ENCODE data around the gene GUK1.

Gene GUK1

DNA sequence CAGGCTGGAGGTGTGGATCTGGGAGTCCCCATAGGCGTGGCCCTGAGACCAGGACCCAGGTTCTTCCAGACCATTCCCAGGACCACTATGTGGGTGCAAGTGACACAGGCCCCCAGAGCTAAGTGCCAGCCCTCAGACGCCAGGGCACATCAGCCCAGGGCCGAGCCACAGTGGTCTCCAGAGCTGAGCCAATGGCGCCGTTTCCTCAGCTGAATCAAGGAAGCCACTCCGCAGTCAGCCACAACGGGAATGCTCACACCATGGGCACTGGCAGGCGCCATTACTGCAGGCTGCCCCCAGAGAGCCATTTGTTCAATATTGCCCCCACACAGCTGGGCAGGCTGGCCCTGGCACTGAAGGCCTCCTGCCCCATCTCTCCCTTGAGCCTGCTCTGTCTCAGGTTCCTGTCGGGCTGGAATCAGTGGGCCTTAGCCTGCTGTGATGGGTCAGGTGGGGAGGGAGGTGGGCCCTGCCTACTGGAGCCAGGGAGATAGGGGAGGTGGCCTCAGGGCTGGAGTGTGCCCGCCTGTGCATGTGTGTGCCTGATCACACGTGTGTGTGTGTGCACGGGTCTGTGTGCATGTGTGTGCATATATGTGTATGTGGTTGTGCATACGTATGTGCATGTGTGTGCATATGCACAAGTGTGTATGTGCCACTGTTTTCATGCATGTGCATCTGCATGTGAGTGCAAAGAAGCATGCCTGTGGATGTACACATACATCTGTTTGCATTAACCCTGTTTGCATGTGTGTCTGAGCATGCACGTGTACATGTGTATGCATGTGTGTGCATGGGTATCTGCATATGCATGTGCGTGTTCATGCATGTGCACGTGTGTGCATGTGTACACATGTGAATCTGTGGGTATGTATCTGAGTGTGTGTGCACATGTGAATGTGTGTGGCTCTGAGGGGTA lies 15.8 kb downstream of the GUK1 start:
- TF ChIP-seq SUZ12 (IDR thresholded peaks at IDR 0.05; ENCODE audit: extremely low read depth, insufficient read depth, insufficient read length), result no peak
- no peak for TF ChIP-seq YY1 (IDR thresholded peaks at IDR 0.05; ENCODE audit: insufficient read depth, insufficient read length)
- no peak for TF ChIP-seq ZNF274 (IDR thresholded peaks at IDR 0.05; ENCODE audit: low read depth, low read length)
- Histone ChIP-seq H3K9me3 (ENCODE audit: insufficient read depth, low read length) (no peaks in the 10 kb centered on the region), H3K4me1 (ENCODE audit: insufficient read depth, insufficient read length) (peaks cover 20% of the 10 kb centered on the region)

DNA sequence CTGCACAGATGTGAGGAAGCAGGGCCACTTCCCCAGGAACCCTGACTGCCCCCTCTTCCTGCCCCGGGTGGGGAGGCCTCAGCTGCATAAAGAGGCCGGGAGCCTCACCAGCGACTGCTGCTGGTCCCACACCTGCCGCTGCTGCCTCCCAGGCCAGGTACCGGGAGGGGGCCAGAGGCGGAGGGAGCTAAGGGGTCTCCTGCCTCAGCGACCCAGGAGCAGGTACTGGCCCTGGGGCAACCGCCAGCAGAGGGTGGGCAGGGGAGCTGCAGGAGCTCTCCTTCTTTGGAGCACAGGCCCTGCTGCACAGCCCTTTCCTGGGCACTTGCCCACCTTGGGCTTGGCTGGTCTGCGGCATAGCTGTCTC lies 16.4 kb downstream of the GUK1 start:
- no peak for DNase-seq (ENCODE audit: low read depth, low spot score)
- Histone ChIP-seq H3K9ac (ENCODE audit: insufficient read length, low read depth) (no peak overlapping the region), H3K27me3 (ENCODE audit: insufficient read depth, insufficient read length) (no peaks in the 10 kb centered on the region), H3K4me1 (ENCODE audit: insufficient read depth, insufficient read length) (peaks cover 14% of the 10 kb centered on the region), H3K36me3 (ENCODE audit: insufficient read depth, insufficient read length, low read length) (peaks cover 4% of the 10 kb centered on the region), H3K4me3 (ENCODE audit: insufficient read length, low read depth) (no peak overlapping the region), H3K9me3 (ENCODE audit: insufficient read depth, low read length) (no peaks in the 10 kb centered on the region)
- no peak for TF ChIP-seq SUZ12 (IDR thresholded peaks at IDR 0.05; ENCODE audit: extremely low read depth, insufficient read depth, insufficient read length)
- no peak for TF ChIP-seq ZNF274 (IDR thresholded peaks at IDR 0.05; ENCODE audit: low read depth, low read length)
- TF ChIP-seq YY1 (IDR thresholded peaks at IDR 0.05; ENCODE audit: insufficient read depth, insufficient read length), result no peak

More for the DNA sequence above, 15.8 kb downstream of the GUK1 start:
- no peak overlapping the region for H3K4me3 ChIP-seq (ENCODE audit: insufficient read length, low read depth)
- H3K9ac ChIP-seq (ENCODE audit: insufficient read length, low read depth), result peak overlapping the region; percentile 13
- no peaks in the 10 kb centered on the region for H3K27me3 ChIP-seq (ENCODE audit: insufficient read depth, insufficient read length)
- DNase-seq (ENCODE audit: low read depth, low spot score), result no peak
- peaks cover 7% of the 10 kb centered on the region for H3K36me3 ChIP-seq (ENCODE audit: insufficient read depth, insufficient read length, low read length)

DNA sequence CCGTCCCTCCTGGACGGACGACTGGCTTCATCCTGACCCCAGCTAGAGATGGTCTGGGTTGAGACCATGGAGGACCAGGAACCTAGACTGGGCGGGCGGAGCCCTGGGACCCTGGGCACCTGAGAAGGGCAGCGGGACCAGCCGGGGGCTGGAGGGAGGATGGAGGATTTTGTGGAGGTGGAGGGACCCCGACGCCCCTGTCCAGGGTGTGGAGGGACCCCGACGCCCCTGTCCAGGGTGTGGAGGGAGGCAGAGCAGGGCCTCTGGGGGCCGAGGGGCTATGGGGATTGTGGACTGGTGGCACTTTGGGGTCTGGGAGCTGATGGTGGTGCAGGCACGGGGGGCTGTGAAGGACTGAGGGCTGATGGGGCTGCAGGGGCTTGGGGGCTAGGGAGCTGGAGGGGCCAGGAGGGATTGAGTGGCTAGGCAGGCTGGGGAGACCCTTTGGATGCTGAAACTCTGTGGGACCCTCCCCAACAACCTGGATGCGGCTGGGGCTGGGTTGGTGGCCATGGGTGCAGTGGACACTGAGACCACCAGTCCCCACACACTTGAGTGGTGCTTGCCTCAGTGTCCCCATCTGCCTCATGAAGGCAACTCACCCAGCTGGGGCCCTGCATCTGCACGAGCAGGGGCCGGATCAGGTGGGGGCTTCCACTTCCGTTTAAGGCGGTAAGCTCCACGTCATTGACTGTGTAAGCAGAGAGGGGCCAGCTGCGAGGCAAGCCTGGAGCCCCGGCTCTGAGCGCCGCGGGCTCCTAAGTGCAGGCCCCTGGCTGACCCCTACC lies 17.1 kb downstream of the GUK1 start:
- no peak overlapping the region for H3K9ac ChIP-seq (ENCODE audit: insufficient read length, low read depth)
- peaks cover 18% of the 10 kb centered on the region for H3K4me1 ChIP-seq (ENCODE audit: insufficient read depth, insufficient read length)
- DNase-seq (ENCODE audit: low read depth, low spot score), result no peak

DNA sequence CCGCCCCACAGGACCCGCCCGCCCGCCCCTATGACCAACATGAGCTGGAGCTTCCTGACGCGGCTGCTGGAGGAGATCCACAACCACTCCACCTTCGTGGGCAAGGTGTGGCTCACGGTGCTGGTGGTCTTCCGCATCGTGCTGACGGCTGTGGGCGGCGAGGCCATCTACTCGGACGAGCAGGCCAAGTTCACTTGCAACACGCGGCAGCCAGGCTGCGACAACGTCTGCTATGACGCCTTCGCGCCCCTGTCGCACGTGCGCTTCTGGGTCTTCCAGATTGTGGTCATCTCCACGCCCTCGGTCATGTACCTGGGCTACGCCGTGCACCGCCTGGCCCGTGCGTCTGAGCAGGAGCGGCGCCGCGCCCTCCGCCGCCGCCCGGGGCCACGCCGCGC lies 17.6 kb downstream of the GUK1 start:
- H3K36me3 ChIP-seq (ENCODE audit: insufficient read depth, insufficient read length, low read length), result no peaks in the 10 kb centered on the region
- no peak overlapping the region for H3K4me3 ChIP-seq (ENCODE audit: insufficient read length, low read depth)
- H3K27me3 ChIP-seq (ENCODE audit: insufficient read depth, insufficient read length), result no peaks in the 10 kb centered on the region
- H3K4me1 ChIP-seq (ENCODE audit: insufficient read depth, insufficient read length), result peaks cover 24% of the 10 kb centered on the region
- TF ChIP-seq SUZ12 (IDR thresholded peaks at IDR 0.05; ENCODE audit: extremely low read depth, insufficient read depth, insufficient read length) (no peak), ZNF274 (IDR thresholded peaks at IDR 0.05; ENCODE audit: low read depth, low read length) (no peak), YY1 (IDR thresholded peaks at IDR 0.05; ENCODE audit: insufficient read depth, insufficient read length) (no peak)
- H3K9me3 ChIP-seq (ENCODE audit: insufficient read depth, low read length), result no peaks in the 10 kb centered on the region
- DNase-seq (ENCODE audit: low read depth, low spot score), result no peak
- H3K9ac ChIP-seq (ENCODE audit: insufficient read length, low read depth), result no peak overlapping the region

More for the DNA sequence above, 17.1 kb downstream of the GUK1 start:
- Histone ChIP-seq H3K36me3 (ENCODE audit: insufficient read depth, insufficient read length, low read length) (no peaks in the 10 kb centered on the region), H3K9me3 (ENCODE audit: insufficient read depth, low read length) (no peaks in the 10 kb centered on the region), H3K27me3 (ENCODE audit: insufficient read depth, insufficient read length) (no peaks in the 10 kb centered on the region), H3K4me3 (ENCODE audit: insufficient read length, low read depth) (no peak overlapping the region)
- TF ChIP-seq ZNF274 (IDR thresholded peaks at IDR 0.05; ENCODE audit: low read depth, low read length) (no peak), YY1 (IDR thresholded peaks at IDR 0.05; ENCODE audit: insufficient read depth, insufficient read length) (no peak), SUZ12 (IDR thresholded peaks at IDR 0.05; ENCODE audit: extremely low read depth, insufficient read depth, insufficient read length) (no peak)

DNA sequence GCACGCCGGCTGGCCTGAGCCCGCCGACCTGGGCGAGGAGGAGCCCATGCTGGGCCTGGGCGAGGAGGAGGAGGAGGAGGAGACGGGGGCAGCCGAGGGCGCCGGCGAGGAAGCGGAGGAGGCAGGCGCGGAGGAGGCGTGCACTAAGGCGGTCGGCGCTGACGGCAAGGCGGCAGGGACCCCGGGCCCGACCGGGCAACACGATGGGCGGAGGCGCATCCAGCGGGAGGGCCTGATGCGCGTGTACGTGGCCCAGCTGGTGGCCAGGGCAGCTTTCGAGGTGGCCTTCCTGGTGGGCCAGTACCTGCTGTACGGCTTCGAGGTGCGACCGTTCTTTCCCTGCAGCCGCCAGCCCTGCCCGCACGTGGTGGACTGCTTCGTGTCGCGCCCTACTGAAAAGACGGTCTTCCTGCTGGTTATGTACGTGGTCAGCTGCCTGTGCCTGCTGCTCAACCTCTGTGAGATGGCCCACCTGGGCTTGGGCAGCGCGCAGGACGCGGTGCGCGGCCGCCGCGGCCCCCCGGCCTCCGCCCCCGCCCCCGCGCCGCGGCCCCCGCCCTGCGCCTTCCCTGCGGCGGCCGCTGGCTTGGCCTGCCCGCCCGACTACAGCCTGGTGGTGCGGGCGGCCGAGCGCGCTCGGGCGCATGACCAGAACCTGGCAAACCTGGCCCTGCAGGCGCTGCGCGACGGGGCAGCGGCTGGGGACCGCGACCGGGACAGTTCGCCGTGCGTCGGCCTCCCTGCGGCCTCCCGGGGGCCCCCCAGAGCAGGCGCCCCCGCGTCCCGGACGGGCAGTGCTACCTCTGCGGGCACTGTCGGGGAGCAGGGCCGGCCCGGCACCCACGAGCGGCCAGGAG lies 18.3 kb downstream of the GUK1 start:
- Histone ChIP-seq H3K27me3 (ENCODE audit: insufficient read depth, insufficient read length) (no peaks in the 10 kb centered on the region), H3K9ac (ENCODE audit: insufficient read length, low read depth) (no peak overlapping the region), H3K4me1 (ENCODE audit: insufficient read depth, insufficient read length) (peaks cover 31% of the 10 kb centered on the region), H3K4me3 (ENCODE audit: insufficient read length, low read depth) (no peak overlapping the region), H3K9me3 (ENCODE audit: insufficient read depth, low read length) (no peaks in the 10 kb centered on the region), H3K36me3 (ENCODE audit: insufficient read depth, insufficient read length, low read length) (no peaks in the 10 kb centered on the region)
- TF ChIP-seq ZNF274 (IDR thresholded peaks at IDR 0.05; ENCODE audit: low read depth, low read length) (no peak), SUZ12 (IDR thresholded peaks at IDR 0.05; ENCODE audit: extremely low read depth, insufficient read depth, insufficient read length) (no peak), YY1 (IDR thresholded peaks at IDR 0.05; ENCODE audit: insufficient read depth, insufficient read length) (no peak)
- DNase-seq (ENCODE audit: low read depth, low spot score), result no peak

DNA sequence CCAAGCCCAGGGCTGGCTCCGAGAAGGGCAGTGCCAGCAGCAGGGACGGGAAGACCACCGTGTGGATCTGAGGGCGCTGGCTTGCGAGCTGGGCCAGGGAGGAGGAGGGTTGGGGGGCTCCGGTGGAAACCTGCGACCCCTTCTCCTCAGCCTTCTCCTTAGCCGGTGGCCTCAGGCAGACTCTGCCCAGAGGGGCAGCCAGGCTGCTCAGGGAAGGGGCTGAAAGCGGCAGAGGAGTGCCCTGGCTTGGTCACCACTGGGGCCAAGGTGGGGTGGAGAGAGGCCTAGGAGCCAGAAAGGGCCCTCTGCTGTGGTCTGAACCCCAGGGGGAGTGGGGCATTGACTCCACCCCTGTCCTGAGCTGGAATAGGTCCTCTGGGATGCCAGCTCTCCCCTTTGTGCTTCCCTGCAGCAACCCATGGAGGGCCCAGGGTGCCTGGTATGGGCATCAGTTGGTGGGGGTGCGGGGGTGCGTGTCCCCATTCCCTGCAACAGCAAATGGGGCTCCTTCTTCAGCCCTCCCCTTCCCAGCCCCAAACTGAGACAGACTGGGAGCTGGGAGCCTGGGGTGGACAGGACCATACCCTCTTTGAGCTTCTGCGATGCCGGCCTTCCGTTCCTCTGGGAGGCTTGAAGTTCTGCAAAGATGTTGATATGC lies 19.1 kb downstream of the GUK1 start:
- H3K9ac ChIP-seq (ENCODE audit: insufficient read length, low read depth), result no peak overlapping the region
- no peaks in the 10 kb centered on the region for H3K9me3 ChIP-seq (ENCODE audit: insufficient read depth, low read length)
- DNase-seq (ENCODE audit: low read depth, low spot score), result no peak
- peaks cover 5% of the 10 kb centered on the region for H3K36me3 ChIP-seq (ENCODE audit: insufficient read depth, insufficient read length, low read length)
- H3K4me3 ChIP-seq (ENCODE audit: insufficient read length, low read depth), result no peak overlapping the region
- H3K27me3 ChIP-seq (ENCODE audit: insufficient read depth, insufficient read length), result no peaks in the 10 kb centered on the region
- TF ChIP-seq ZNF274 (IDR thresholded peaks at IDR 0.05; ENCODE audit: low read depth, low read length) (no peak), SUZ12 (IDR thresholded peaks at IDR 0.05; ENCODE audit: extremely low read depth, insufficient read depth, insufficient read length) (no peak), YY1 (IDR thresholded peaks at IDR 0.05; ENCODE audit: insufficient read depth, insufficient read length) (no peak)
- peaks cover 37% of the 10 kb centered on the region for H3K4me1 ChIP-seq (ENCODE audit: insufficient read depth, insufficient read length)
